ENCODE measurements around the gene SREBF1.

- TF ChIP-seq CTCF (IDR thresholded peaks at IDR 0.05) (no peak), POLR2A (IDR thresholded peaks at IDR 0.05) (no peak)
Measured at GRCh38 chr17:17806035-17806434, 30.8 kb downstream of the SREBF1 start.
